Lower lobe of right lung (tissue), 2 donors: ENCODE measurements around the gene DCDC2. TPM values are rescaled to one million over a fixed set of nuclear protein-coding genes. Genes with fewer than 3 reads are reported as not detected.
"Not testable (repeated sequence)": the region's sequence is repeated elsewhere in the genome, so short reads cannot be mapped to it uniquely, and the experiment has no call there.

Experiments
- ATAC-seq, 2 donors: fragments of 200-7000 bp; cut with Tn5 transposase; one replicate each; pipeline ENCODE4 v1.9.1; 2020 to 2022; ENCODE audit warnings: mild to moderate bottlenecking in 2 of 2, moderate library complexity in 2 of 2
- DNase-seq: peaks from one replicate; pipeline ENCODE4 v3.0.0-alpha.2; 2020
- H3K27ac ChIP-seq: fragments of 200-600 bp; one replicate; pipeline ENCODE4 v1.8.0; 2022
- H3K27me3 ChIP-seq: fragments of 200-600 bp; one replicate; pipeline ENCODE4 v1.8.0; 2022; ENCODE audit warnings: low read depth
- H3K36me3 ChIP-seq: fragments of 200-600 bp; one replicate; pipeline ENCODE4 v1.8.0; 2022; ENCODE audit warnings: mild to moderate bottlenecking
- H3K4me1 ChIP-seq: fragments of 200-600 bp; one replicate; pipeline ENCODE4 v1.8.0; 2022
- H3K4me3 ChIP-seq: fragments of 200-600 bp; one replicate; pipeline ENCODE4 v1.8.0; 2022; ENCODE audit warnings: mild to moderate bottlenecking
- H3K9me3 ChIP-seq: fragments of 200-600 bp; one replicate; pipeline ENCODE4 v1.8.0; 2022
- CTCF ChIP-seq: fragments of 200-600 bp; IDR thresholded peaks from one replicate; pipeline ENCODE4 v1.8.0; 2022; ENCODE audit warnings: antibody characterized with exemption, mild to moderate bottlenecking
- intact Hi-C: fragments of 100-400 bp; cut with DNase I; formaldehyde crosslinking; loops from one replicate; pipeline ENCODE4 v1.11.0; 2022
- total RNA-seq: library from RNA; stranded (reverse); fragmentation: NEBNext Ultra II Directional; extraction: Animal tissue kit (Norgen Biotek cat#: 25700); gene quantifications from one replicate; pipeline ENCODE4 v1.2.1, GENCODE V29; 2021
- donor health status: DM: no; HTN: yes; CAD: no; lungs with severe emphysema.

The DCDC2 gene
- total RNA-seq, 1 donor from 2014 or later: 5.6 TPM

- Histone ChIP-seq H3K4me1 (no peaks in the 10 kb centered on the region), H3K9me3 (no peaks in the 10 kb centered on the region), H3K36me3 (no peaks in the 10 kb centered on the region), H3K4me3 (no peak overlapping the region), H3K27ac (no peak overlapping the region), H3K27me3 (no peaks in the 10 kb centered on the region)
- DNase-seq (no peak), ATAC-seq (no peak)
- no peak for TF ChIP-seq CTCF
- intact Hi-C loops: no loop called here
Measured at GRCh38 chr6:24240943-24241342, 116.9 kb downstream of the DCDC2 start.

GRCh38 chr6:24240380-24240928 is 117.4 kb downstream of the DCDC2 start:
- no peaks in the 10 kb centered on the region for H3K36me3 ChIP-seq
- no peaks in the 10 kb centered on the region for H3K4me1 ChIP-seq
- no peaks in the 10 kb centered on the region for H3K9me3 ChIP-seq
- no peak overlapping the region for H3K4me3 ChIP-seq
- intact Hi-C loops: no loop called here
- ATAC-seq (no peak), DNase-seq (no peak)
- H3K27me3 ChIP-seq: no peaks in the 10 kb centered on the region
- no peak for TF ChIP-seq CTCF
- H3K27ac ChIP-seq: no peak overlapping the region

GRCh38 chr6:24238700-24239099 is 119.2 kb downstream of the DCDC2 start:
- Histone ChIP-seq H3K4me1 (no peaks in the 10 kb centered on the region), H3K27me3 (no peaks in the 10 kb centered on the region), H3K27ac (no peak overlapping the region), H3K9me3 (no peaks in the 10 kb centered on the region), H3K36me3 (no peaks in the 10 kb centered on the region), H3K4me3 (no peak overlapping the region)
- intact Hi-C loops: no loop called here
- ATAC-seq (no peak), DNase-seq (no peak)
- no peak for TF ChIP-seq CTCF

GRCh38 chr6:24236779-24237178 is 121.1 kb downstream of the DCDC2 start:
- H3K4me1 ChIP-seq, H3K4me3 ChIP-seq, H3K36me3 ChIP-seq, H3K27me3 ChIP-seq, ATAC-seq, H3K9me3 ChIP-seq, H3K27ac ChIP-seq, intact Hi-C loops: not testable (repeated sequence)
- DNase-seq: peak; percentile 48

- TF ChIP-seq CTCF: no peak
- intact Hi-C loops: no loop called here
- DNase-seq (no peak), ATAC-seq (no peak)
- Histone ChIP-seq H3K4me3 (no peak overlapping the region), H3K27ac (no peak overlapping the region), H3K36me3 (no peaks in the 10 kb centered on the region), H3K4me1 (peaks cover 5% of the 10 kb centered on the region), H3K27me3 (no peaks in the 10 kb centered on the region), H3K9me3 (no peaks in the 10 kb centered on the region)
Measured at GRCh38 chr6:24233813-24234442, 123.9 kb downstream of the DCDC2 start.

- no peak for ATAC-seq
- peaks cover 15% of the 10 kb centered on the region for H3K4me1 ChIP-seq
- no peak for TF ChIP-seq CTCF
Measured at GRCh38 chr6:24231438-24231977, 126.4 kb downstream of the DCDC2 start.

More at GRCh38 chr6:24231438-24231977, 126.4 kb downstream of the DCDC2 start:
- no peak overlapping the region for H3K27ac ChIP-seq
- intact Hi-C loops: no loop called here
- H3K9me3 ChIP-seq: no peaks in the 10 kb centered on the region
- no peaks in the 10 kb centered on the region for H3K36me3 ChIP-seq
- DNase-seq: no peak
- no peaks in the 10 kb centered on the region for H3K27me3 ChIP-seq
- no peak overlapping the region for H3K4me3 ChIP-seq
